NCI-H1105 treated with DMSO at 0.1 percent for 48 hours (cell line): ENCODE measurements around the gene ADGRG6.

ENCODE experiments used
- DNase-seq: peaks from one replicate; lab custom pipeline; 2025; lab: John Stamatoyannopoulos, UW

Gene ADGRG6

DNA sequence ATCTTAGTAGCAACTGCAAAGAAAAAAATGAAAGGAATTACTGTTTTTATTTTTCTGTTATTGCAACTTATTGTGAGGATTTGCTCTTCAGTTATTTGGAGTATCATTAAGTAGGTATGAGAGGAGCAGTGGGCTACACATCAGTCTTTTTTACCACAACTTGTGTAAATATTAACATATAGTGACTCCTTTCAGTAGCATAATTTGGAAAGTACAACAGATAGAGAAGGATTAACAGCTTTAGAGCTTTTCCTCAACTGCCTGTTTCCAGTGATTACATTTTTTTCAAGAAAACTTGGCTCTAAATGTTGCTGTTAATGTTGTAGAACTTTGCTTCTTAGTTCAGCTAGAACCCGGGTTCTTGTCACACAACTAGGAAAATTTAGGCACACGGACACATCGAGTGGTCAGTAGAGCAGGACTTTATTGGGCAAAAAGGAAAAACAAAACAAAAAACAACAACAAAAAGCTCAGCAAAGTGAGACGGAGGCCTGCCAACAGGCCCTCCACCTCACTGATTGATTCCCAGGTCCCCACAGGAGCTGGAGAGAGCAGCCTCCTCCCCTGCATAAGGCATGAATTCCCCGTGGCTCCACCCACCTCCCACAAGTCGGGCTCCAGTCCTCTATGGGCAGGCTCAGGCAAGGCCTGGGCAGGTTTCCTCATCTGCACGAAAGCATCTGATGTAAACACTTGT is 75.1 kb downstream of the ADGRG6 start:
- no peak for DNase-seq

DNA sequence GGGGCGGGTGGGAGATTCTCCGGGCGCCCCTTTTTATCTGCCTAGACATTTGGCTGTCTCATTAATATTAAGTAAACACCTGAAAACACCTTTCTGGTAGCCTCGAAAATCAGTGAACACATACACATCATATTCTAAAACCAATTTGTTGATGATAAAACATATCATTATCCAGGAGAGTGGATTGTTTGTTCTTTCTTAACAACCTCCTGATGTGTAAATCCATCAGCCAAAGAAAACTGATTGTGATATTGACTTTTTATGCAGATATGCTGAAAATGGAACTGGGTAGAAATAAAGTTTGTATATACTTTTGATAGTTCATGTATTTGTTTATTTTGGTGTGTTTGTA is 75.7 kb downstream of the ADGRG6 start:
- DNase-seq: peak; percentile 92

DNA sequence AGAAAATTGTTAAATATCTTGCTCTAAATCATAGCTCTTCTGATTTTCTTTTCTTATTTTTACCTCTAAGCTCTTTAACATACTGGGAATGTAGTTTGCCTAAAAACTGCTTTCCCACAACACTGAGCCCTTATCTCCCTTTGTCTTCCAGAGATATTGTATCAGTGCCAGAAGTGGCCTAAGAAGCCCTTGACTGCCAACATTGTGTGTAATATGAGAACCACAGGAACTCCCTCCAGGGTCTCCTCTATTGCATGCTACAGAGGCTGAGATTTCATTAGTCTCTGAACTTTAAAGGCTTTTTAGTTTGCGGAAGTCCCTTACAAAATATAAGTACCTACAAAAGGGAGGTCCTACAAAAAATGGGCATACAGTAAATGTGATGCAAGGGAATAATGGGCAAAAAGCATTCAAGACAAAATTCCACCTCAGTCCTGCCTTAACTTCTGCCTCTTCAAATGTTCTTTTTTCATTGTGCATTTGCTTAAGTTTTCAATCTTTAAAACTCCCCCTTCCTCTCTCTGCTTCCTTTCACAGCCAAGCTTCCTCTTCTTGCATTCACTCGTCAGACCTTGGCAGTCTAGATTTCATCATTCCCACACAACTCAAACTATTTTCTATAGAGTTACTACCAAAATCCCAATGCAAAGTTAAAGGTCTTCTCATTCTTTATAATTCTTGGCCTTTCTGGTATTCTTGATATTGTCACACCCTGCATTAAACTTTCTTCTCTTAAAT is 76.5 kb downstream of the ADGRG6 start:
- peak; percentile 90 for DNase-seq

DNA sequence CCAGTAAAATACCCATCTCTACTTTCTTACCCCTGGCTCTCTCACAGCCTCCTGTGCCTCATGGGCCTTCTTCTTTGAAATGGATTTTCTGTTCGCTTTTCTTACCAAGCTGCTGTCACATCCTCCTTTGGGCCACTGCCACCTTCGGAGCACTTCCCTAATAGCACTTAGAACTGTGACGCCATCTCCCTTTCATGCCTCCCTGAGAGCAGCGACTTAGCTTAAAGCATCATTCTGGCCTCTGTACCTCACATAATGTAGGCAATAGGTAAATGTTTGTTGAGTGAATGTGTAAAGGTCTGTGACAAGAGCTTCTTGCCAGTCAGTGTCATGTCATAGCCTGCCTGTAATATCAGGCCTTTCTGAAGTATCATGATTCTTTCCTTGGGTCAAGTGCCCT is 78.8 kb downstream of the ADGRG6 start:
- DNase-seq: no peak

GRCh38 chr6:142381181-142381580 is 79.4 kb downstream of the ADGRG6 start:
- DNase-seq: no peak

DNA sequence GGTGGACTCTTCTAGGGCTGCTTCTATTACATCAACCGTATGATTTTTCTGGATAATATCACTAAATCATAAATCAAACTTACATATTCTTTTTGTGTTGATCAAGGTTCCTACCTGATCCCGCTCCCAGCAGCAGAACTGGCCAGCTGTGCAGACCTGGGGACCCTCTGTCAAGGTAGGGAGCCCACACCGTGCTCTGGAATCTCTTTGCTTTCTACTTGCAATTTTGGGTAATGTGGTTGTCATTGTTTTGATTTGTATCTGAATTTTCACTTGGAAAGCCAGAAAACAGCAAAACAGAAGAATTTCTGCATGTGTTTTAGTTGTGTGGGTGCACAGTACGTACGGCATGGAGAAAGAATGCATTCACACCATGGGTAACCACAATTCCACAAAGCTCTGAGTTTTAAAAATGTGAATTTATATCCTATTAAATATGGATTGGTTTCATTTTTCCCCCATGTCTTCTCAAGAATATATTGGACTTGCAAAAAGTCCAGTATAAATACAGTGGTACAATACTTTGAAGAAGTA is 80.1 kb downstream of the ADGRG6 start:
- DNase-seq: no peak

DNA sequence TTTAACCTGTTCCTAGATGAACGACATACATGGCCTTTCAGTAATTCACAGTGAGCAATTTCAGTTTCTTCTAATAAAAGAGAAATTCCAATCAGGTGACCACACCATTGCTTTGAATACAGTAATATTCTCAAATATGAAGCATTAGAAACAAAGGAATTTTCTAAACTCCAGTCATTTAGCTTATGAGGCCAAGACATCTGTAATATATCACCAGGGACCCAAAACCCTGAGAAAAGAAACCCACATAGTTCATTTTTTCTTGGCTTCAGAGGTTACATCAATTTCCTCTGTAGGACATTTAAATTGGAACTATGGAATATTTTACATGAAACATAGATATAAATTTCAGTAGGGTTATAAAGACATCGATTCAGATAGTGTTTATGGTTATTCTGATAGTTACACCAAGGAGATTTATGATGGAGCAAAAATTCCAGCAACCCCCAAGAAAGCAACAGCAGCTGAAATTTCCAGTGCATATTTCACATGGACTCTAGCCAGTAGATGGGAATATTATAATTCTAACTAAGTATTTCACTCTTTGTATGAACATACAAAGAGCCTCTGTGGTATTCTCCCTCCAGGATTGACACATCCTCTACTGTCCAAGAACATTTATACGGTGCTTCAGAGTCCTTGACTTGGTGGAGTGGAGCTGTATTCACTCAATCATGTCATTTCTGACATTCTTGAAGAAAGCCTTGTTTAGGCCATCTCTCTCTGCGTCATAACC is 82.9 kb downstream of the ADGRG6 start:
- no peak for DNase-seq

GRCh38 chr6:142385352-142385751 is 83.5 kb downstream of the ADGRG6 start:
- DNase-seq: no peak

DNA sequence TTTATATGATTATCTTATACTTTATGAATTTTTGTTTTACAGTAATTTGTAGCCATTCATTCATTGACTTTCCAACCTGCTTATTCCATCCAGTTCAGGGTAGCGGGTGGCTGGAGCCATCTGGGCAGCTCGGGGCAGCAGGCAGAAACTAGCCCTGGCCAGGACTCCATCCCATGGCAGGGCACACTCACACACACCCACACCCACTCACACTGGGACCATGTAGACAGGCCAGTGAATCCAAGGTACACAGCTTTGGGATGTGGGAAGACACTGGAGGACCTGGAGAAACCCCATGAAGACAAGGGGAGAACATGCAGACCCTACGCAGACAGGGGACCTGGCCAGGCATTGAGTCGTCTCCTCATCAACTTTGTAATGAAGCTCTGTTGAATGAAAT is 84.8 kb downstream of the ADGRG6 start:
- DNase-seq: no peak

DNA sequence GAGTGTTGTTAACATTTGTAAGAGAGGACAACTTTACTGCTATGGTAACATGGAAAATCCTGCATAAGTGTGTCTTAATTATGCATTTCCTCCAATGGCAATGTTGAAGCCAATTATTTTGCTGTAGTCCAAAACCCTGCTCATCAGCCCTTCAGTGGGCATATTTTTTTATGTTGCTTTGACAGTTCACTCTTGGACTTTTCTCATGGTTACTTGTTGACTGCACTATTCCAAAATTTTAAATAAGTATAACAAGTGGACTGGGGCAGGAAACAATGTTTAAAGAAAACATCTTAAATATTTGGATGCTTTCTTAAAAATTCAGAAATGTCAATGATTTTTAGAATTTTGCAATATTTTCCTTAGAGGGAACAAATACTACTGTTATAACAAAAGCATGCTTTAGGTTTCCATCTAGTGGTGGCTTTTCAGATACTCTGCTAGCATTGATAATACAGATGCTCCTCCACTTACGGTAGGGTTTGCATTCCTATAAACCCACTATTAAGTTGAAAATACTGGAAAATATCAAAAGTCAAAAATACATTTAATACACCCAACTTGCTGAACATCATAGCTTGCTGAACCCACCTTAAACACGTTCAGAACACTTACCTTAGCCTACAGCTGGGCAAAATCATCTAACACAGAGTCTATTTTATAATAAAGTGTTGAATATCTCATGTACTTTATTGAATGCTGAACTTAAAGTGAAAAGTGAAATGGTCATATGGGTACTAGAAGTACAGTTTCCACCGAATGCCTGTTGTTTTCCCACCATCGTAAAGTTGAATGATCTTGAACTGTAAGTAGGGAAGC is 86.4 kb downstream of the ADGRG6 start:
- DNase-seq: peak; percentile 53

GRCh38 chr6:142395266-142395665 is 93.5 kb downstream of the ADGRG6 start:
- DNase-seq: no peak

GRCh38 chr6:142395768-142396231 is 94.0 kb downstream of the ADGRG6 start:
- no peak for DNase-seq

DNA sequence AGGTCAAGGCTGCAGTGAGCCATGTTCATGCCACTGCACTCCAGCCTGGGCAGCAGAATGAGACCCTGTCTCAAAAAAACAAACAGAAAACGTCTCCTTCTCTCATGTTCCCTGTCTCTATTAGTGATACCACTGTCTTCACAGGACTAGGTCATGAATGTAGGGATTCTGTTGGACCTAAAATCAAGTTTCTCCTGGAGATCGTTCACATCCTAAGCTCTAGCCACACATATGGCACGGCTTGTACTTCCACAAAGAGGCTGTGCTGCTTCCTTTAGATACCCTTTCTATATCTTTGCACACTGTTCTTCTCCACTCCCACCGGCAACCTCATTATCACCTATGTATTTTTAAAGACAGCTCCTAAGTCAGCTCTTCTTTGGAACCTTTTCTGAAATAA is 96.5 kb downstream of the ADGRG6 start:
- no peak for DNase-seq

DNA sequence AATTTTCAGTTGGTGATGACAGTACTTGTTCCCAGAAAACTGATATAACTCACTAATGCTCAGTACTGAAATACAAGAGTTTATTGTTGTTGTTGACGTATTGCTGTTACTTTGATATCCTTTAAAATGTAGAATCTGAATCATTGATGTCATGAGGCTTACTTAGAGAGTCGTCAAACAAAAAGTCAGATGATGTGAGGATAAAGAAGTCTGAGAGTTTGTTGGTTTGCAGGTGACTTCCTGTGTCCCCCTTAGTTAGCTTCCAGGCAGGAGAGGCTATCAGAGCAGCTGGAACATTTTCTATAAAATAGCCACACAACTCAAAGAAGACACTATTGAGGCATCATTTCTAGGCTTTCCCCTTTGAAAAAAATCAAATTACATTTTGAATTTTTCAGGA is 97.9 kb downstream of the ADGRG6 start:
- no peak for DNase-seq

DNA sequence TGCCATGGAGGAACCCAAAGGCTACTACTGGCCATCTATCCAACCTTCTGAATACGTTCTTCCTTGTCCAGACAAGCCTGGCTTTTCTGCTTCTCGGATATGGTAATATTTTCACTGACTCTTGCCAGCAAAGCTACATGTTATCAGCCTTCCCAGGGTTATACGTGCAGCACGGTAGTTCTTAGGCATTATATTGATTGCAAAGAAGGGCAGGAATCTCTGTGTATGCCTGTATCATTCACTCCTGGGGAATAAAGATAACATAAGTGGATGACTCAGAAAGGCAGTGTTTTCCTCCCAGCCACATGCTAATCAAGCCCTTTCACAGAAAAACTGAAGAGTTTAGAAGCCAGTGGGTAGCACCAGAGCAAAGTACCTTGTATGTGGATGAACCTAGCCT is 98.7 kb downstream of the ADGRG6 start:
- no peak for DNase-seq

DNA sequence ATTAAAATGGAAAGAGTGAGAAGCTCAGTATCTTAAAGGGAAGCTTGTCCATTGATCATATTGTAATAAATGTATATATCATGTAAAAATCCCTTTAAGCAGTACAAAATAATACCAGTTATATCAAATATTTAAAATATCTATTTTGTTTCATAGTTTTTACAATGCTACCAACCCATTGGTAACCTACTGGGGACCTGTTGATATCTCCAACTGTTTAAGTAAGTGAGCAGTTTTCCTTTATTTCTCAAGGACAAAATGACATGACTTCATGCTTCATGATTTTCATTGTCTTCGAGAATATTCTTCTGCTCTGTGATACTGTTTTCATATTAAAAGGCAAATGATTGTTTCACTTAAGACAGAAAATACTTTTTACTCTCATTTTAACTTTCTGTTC is 100.0 kb downstream of the ADGRG6 start:
- no peak for DNase-seq

- DNase-seq: no peak
These were observed 102.9 kb downstream of the ADGRG6 start for GRCh38 chr6:142404751-142405150.

DNA sequence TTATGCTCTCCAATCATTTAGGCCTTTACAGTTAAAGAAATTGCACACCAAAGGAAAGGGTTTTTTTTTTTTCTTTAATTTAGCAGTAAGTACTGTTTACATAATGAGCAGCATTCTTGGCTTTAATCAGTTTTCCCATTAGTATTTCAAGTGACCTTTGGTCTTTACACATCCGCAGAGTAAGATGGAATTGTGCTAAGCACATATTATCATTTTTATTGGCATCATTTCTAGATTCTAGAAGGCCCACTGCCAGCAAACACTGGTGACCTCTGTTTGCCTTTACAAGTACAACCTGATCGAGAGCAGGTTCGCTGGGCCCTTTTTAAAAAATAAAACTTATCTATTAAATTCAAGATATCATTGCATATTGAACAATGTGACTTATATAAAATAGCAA is 104.3 kb downstream of the ADGRG6 start:
- no peak for DNase-seq

DNA sequence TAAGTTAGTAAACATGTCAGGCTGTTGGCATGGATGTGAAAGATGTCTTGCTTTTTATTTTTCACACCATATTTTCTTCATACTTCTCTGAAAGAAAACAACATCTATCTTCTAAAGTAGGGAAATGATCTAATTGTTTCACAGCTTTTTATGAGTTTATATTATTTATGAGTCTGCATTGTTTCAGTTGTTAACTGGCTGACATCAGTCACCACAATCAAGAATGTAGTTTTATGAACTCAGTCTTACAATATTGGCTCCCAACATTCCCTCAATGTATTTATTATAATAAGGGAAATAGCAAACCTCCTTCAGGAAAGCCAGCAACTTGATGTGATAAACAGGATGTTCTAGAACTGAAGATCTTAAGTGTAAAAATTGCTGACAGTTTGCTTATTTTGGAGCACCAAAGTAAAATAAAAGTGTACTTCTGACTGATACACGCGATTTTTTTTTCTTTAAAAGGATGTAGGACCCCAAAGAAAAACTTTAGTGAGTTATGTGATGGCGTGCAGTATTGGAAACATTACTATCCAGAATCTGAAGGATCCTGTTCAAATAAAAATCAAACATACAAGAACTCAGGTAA is 106.0 kb downstream of the ADGRG6 start:
- no peak for DNase-seq

DNA sequence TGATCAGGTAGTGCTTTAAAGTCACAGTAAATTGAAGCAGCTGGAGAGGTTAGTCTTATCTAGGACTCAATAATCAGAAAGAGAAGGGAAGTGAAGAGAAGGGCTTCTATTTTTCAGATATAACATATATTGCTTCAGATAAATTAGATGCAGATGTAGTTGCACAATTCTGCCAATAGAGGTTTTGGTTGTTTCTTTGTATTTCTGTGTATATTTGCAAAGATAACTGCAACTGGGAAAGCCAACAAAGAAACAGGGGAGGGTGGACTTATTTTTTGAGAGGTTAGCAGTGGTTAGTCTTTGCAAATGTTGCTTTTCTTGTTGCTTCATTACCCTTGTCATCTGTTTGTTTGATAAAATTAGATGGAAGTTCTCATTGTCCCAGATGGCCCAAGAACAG is 106.6 kb downstream of the ADGRG6 start:
- no peak for DNase-seq

DNA sequence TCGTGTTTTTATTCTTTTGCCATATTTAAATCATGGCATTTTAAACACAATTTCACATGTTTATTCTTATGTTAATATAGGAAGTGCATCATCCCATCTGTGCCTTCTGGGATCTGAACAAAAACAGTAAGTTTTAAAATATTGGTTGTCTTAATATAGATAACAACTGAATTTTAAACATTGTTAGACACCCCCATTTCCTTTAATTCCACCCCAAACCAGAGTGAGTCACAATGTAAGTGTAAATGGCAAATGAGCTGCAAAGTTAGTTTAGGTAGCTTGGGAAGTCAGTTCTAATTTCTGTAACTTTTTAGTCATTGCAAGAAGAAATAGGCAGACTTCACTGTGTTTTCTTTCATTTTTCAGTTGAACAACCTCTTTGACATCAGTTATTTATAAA is 108.0 kb downstream of the ADGRG6 start:
- no peak for DNase-seq

- no peak for DNase-seq
These were observed 109.3 kb downstream of the ADGRG6 start for GRCh38 chr6:142411145-142411544.
